IMR-90 (cell line): ENCODE measurements around the gene NPTX1. TPM values are rescaled to one million over a fixed set of nuclear protein-coding genes. Genes with fewer than 3 reads are reported as not detected.

ENCODE experiments used
- ATAC-seq: fragments of 200-7000 bp; cut with Tn5 transposase; 2 replicates; pipeline ENCODE4 v1.9.1; 2020; ENCODE audit warnings: low read depth, mild to moderate bottlenecking, moderate library complexity
- Bru-seq: library from RNA; stranded (reverse); fragments of 400-500 nt; gene quantifications from one replicate; lab custom pipeline; 2021; lab: Mats Ljungman, UMichigan
- BruChase-seq, 2 experiments: library from RNA; stranded (reverse); fragments of 400-500 nt; gene quantifications; one replicate each; lab custom pipeline; 2021; lab: Mats Ljungman, UMichigan
- BruUV-seq: library from RNA; stranded (reverse); fragments of 400-500 nt; replicated peaks from 2 replicates; lab custom pipeline; 2021; lab: Mats Ljungman, UMichigan
- CTCF ChIA-PET: fragments of 300-600 bp; formaldehyde crosslinking; extraction: SDS; loops from one replicate; lab custom pipeline; 2021; ENCODE audit warnings: antibody characterized with exemption; lab: Yijun Ruan, JAX
- POLR2A ChIA-PET: fragments of 300-600 bp; sonication (Branson Sonifier 250); formaldehyde crosslinking; loops from one replicate; lab custom pipeline; 2022; ENCODE audit warnings: antibody characterized with exemption; ENCODE audit not compliant: unreplicated experiment; lab: Charles Lee
- DNase-seq: peaks from one replicate; pipeline ENCODE4 v3.0.0; 2013
- H2AFZ ChIP-seq: replicated peaks from 2 replicates; pipeline ENCODE3; 2013; ENCODE audit warnings: low read length, mild to moderate bottlenecking; ENCODE audit not compliant: poor library complexity
- H2AK5ac ChIP-seq: 2 replicates; pipeline ENCODE4 v1.6.1; 2013; ENCODE audit warnings: low read depth, low read length, inconsistent platforms
- H2AK9ac ChIP-seq: replicated peaks from 2 replicates; pipeline ENCODE3; 2013; ENCODE audit warnings: mild to moderate bottlenecking, low read depth, low read length, moderate library complexity; ENCODE audit not compliant: poor library complexity
- H2BK120ac ChIP-seq: 2 replicates; pipeline ENCODE4 v1.6.1; 2013; ENCODE audit warnings: low read depth, low read length, inconsistent platforms
- H2BK15ac ChIP-seq: 3 replicates; pipeline ENCODE4 v1.6.1; 2013; ENCODE audit warnings: low read depth, low read length, inconsistent platforms
- H2BK20ac ChIP-seq: 2 replicates; pipeline ENCODE4 v1.6.1; 2013; ENCODE audit warnings: low read depth, mild to moderate bottlenecking, inconsistent platforms, low read length, moderate library complexity
- H2BK5ac ChIP-seq: 2 replicates; pipeline ENCODE4 v1.6.1; 2013; ENCODE audit warnings: mild to moderate bottlenecking, low read depth, low read length, inconsistent platforms; ENCODE audit not compliant: poor library complexity, severe bottlenecking
- H3K14ac ChIP-seq: replicated peaks from 2 replicates; pipeline ENCODE4 v1.6.1; 2013; ENCODE audit warnings: low read depth, low read length, inconsistent platforms
- H3K18ac ChIP-seq: 2 replicates; pipeline ENCODE4 v1.6.1; 2013; ENCODE audit warnings: low read depth, low read length, control low read depth
- H3K23ac ChIP-seq: 2 replicates; pipeline ENCODE4 v1.6.1; 2013; ENCODE audit warnings: low read depth, low read length, inconsistent platforms
- H3K27ac ChIP-seq: 2 replicates; pipeline ENCODE4 v1.5.1; 2013; ENCODE audit warnings: mild to moderate bottlenecking, control low read depth, low read length; ENCODE audit not compliant: insufficient read depth
- H3K27me3 ChIP-seq: 2 replicates; pipeline ENCODE4 v1.6.1; 2013; ENCODE audit warnings: low read length; ENCODE audit not compliant: control insufficient read depth, insufficient read depth
- H3K36me3 ChIP-seq: 2 replicates; pipeline ENCODE4 v1.6.1; 2013; ENCODE audit warnings: low read length, mixed read lengths; ENCODE audit not compliant: control insufficient read depth, insufficient read depth
- H3K4ac ChIP-seq: 2 replicates; pipeline ENCODE4 v1.6.1; 2013; ENCODE audit warnings: low read depth, low read length, inconsistent platforms
- H3K4me1 ChIP-seq: 2 replicates; pipeline ENCODE4 v1.6.1; 2013; ENCODE audit warnings: low read length, mixed read lengths; ENCODE audit not compliant: control insufficient read depth, insufficient read depth
- H3K4me2 ChIP-seq: 2 replicates; pipeline ENCODE4 v1.6.1; 2013; ENCODE audit warnings: low read depth, mild to moderate bottlenecking, control low read depth, low read length, moderate library complexity
- H3K4me3 ChIP-seq: 2 replicates; pipeline ENCODE4 v1.5.1; 2013; ENCODE audit warnings: low read depth, mild to moderate bottlenecking, control low read depth, low read length, moderate library complexity; ENCODE audit not compliant: insufficient read depth
- H3K56ac ChIP-seq: 2 replicates; pipeline ENCODE4 v1.6.1; 2013; ENCODE audit warnings: low read length, inconsistent platforms; ENCODE audit not compliant: insufficient read depth; ENCODE audit errors: extremely low read depth
- H3K79me1 ChIP-seq, 2 experiments: 2 replicates each; pipeline ENCODE4 v1.6.1; 2013; ENCODE audit warnings: low read length in 2 of 2, inconsistent platforms in 1 of 2, low read depth in 1 of 2
- H3K9ac ChIP-seq: 2 replicates; pipeline ENCODE4 v1.6.1; 2013; ENCODE audit warnings: low read depth, low read length, control low read depth
- H3K9me1 ChIP-seq: 2 replicates; pipeline ENCODE4 v1.6.1; 2013; ENCODE audit warnings: low read length, inconsistent platforms; ENCODE audit not compliant: insufficient read depth
- H3K9me3 ChIP-seq: 2 replicates; pipeline ENCODE4 v1.6.1; 2013; ENCODE audit warnings: low read length; ENCODE audit not compliant: control insufficient read depth, insufficient read depth
- H4K20me1 ChIP-seq: 2 replicates; pipeline ENCODE4 v1.6.1; 2013; ENCODE audit warnings: low read length, inconsistent platforms; ENCODE audit not compliant: insufficient read depth
- H4K5ac ChIP-seq: 2 replicates; pipeline ENCODE4 v1.6.1; 2013; ENCODE audit warnings: mild to moderate bottlenecking, low read depth, low read length, control low read depth
- H4K8ac ChIP-seq, 2 experiments: 2 replicates each; pipeline ENCODE4 v1.6.1; 2013; ENCODE audit warnings: low read depth in 2 of 2, low read length in 2 of 2, control low read depth in 1 of 2, inconsistent platforms in 1 of 2
- H4K91ac ChIP-seq: 2 replicates; pipeline ENCODE4 v1.6.1; 2013; ENCODE audit warnings: low read depth, low read length, inconsistent platforms; ENCODE audit not compliant: insufficient read depth
- MAZ ChIP-seq: IDR thresholded peaks from 2 replicates; pipeline ENCODE4 v1.6.1; 2012; ENCODE audit warnings: low read depth, mild to moderate bottlenecking, low read length, improper control_type of control experiment, moderate library complexity, borderline replicate concordance
- POLR2A ChIP-seq: IDR thresholded peaks from 2 replicates; pipeline ENCODE4 v1.6.1; 2012; ENCODE audit warnings: mild to moderate bottlenecking, low read depth, low read length
- RAD21 ChIP-seq: IDR thresholded peaks from 2 replicates; pipeline ENCODE4 v1.6.1; 2012; ENCODE audit warnings: low read length, improper control_type of control experiment
- WGBS, 2 experiments: methylation state at CpG; one replicate each; pipeline versions ENCODE4 v1.1.5 to v1.1.7; 2013; ENCODE audit warnings: missing lambda C conversion rate in 2 of 2; ENCODE audit not compliant: insufficient read length in 1 of 2; ENCODE audit errors: extremely low coverage in 2 of 2; 5-methylcytosine and 5-hydroxymethylcytosine counted together
- dilution Hi-C: fragments of 300-500 bp; cut with HindIII; formaldehyde crosslinking; loops from one replicate; pipeline ENCODE4 v1.14.3; 2018; ENCODE audit warnings: low sequenced_read_pairs; ENCODE audit not compliant: unreplicated experiment
- in situ Hi-C: fragments of 300-500 bp; cut with MboI; formaldehyde crosslinking; loops from 3 replicates; pipeline ENCODE4 v1.14.3; 2019; ENCODE audit warnings: low sequenced_read_pairs, inconsistent platforms, mixed read lengths
- intact Hi-C: fragments of 100-400 bp; cut with micrococcal nuclease; formaldehyde crosslinking; loops from 2 replicates; pipeline ENCODE4 v1.10.0; 2022
- long read RNA-seq: library from polyadenylated mRNA; unstranded; transcript quantifications from one replicate; pipeline ENCODE4 v2.0.0, GENCODE V29; 2021; ENCODE audit not compliant: unreplicated experiment
- polyA plus RNA-seq, 3 experiments: library from polyadenylated mRNA; depleted of rRNA; stranded (reverse); fragments of >200 nt; gene quantifications; 2 replicates each; pipeline ENCODE4 v1.2.3, GENCODE V29; 2012; ENCODE audit warnings: low replicate concordance in 1 of 3
- total RNA-seq: library from RNA; depleted of rRNA; stranded (reverse); fragments of >200 nt; gene quantifications from 2 replicates; pipeline ENCODE4 v1.2.3, GENCODE V29; 2012; rRNA removed

NPTX1 gene
- 20.8 and 23.3 TPM in 2 replicates for total RNA-seq
- 39.5 and 47.0 TPM in 2 replicates for polyA plus RNA-seq (2012; rRNA removed)
- 40.9 and 41.7 TPM in 2 replicates for polyA plus RNA-seq (2012; cell fraction: cytosol; rRNA removed)
- polyA plus RNA-seq (2012; cell fraction: nucleus; rRNA removed; ENCODE audit: low replicate concordance), result 52.2 and 63.8 TPM in 2 replicates
- percentile 55 among the genes with signal in this experiment for Bru-seq, nascent RNA
- percentile 92 among the genes with signal in this experiment for BruChase-seq, experiment 1, labeled RNA remaining after a 6-hour chase
- percentile 74 among the genes with signal in this experiment for BruChase-seq, experiment 2, labeled RNA remaining after a 2-hour chase
- long read RNA-seq, full-length matches to known transcripts, result 34 of 84 reads
- long read RNA-seq, partial matches to known transcripts, result 0 of 84 reads
- long read RNA-seq, other reads (novel, unspliced or antisense), result 50 of 84 reads

- H3K4me3 ChIP-seq, result peak within 1 kb of the TSS; percentile 35
- H2AFZ ChIP-seq, result peak within 1 kb of the TSS; percentile 82
- TSS peak; percentile 99 for BruUV-seq
- no peak within 1 kb of the TSS for H2BK20ac ChIP-seq
- H2AK5ac ChIP-seq, result no peak within 1 kb of the TSS
- H4K91ac ChIP-seq, result no peak within 1 kb of the TSS
- H4K20me1 ChIP-seq, result peaks cover 38% of the 10 kb centered on the region
- H3K27ac ChIP-seq, result no peak within 1 kb of the TSS
- DNase-seq (no peak), ATAC-seq (peak; percentile 40)
- no peak within 1 kb of the TSS for H3K4ac ChIP-seq
- peak within 1 kb of the TSS; percentile 73 for H2AK9ac ChIP-seq
- no peak within 1 kb of the TSS for H3K56ac ChIP-seq
- H3K9me3 ChIP-seq, result no peaks in the 10 kb centered on the region
- H3K4me2 ChIP-seq, result peak within 1 kb of the TSS; percentile 50
- no peak within 1 kb of the TSS for H3K23ac ChIP-seq
- dilution Hi-C loops, result no loop called here
- intact Hi-C loops, result loop anchor here (5.0 to 10.0 kb wide), 2 partner anchors 379 to 416 kb away; no protein-coding TSS in a partner anchor
- H3K79me1 ChIP-seq, result peaks cover 0 to 15% of the 10 kb centered on the region in 2 experiments; a peak in 1 of 4 replicates
- CTCF ChIA-PET, result no interaction called here
- H3K36me3 ChIP-seq, result no peaks in the 10 kb centered on the region
- H4K5ac ChIP-seq, result no peak within 1 kb of the TSS
- 0% methylated on average over 23 of the region's 136 CpGs; no CpG with 5 or more reads in 1 of the 2 experiments for WGBS, 2 experiments
- H2BK120ac ChIP-seq, result no peak within 1 kb of the TSS
- no peak within 1 kb of the TSS for H3K18ac ChIP-seq
- POLR2A ChIA-PET, result interaction anchor here (0.5 to 0.6 kb wide), 3 partner anchors 314 to 396 kb away, joined by 5 to 9 read pairs (median 6); no protein-coding TSS in a partner anchor
- H3K14ac ChIP-seq, result no peak within 1 kb of the TSS
- peak; percentile 63 for TF ChIP-seq POLR2A
- TF ChIP-seq MAZ, result 0 out of 2 replicates have a peak, but pooled peaks have one; percentile 27
- no peak for TF ChIP-seq RAD21
- H3K9ac ChIP-seq, result no peak within 1 kb of the TSS
- H2BK15ac ChIP-seq, result no peak within 1 kb of the TSS
- peaks cover 47% of the 10 kb centered on the region for H3K27me3 ChIP-seq
- H2BK5ac ChIP-seq, result no peak within 1 kb of the TSS
- peaks cover 2% of the 10 kb centered on the region; the same call in 1 of the 2 replicates for H3K9me1 ChIP-seq
- no peak within 1 kb of the TSS for H4K8ac ChIP-seq
- peaks cover 4% of the 10 kb centered on the region; the same call in 1 of the 2 replicates for H3K4me1 ChIP-seq
- in situ Hi-C loops, result no loop called here
Measured at GRCh38 chr17:80475910-80476876, at the start of gene NPTX1. TSS of gene NPTX1 (minus strand) at chr17:80476607. CDS start at chr17:80476446, 161 bp downstream.
